GM03348 (cell line): ENCODE data around the gene WBP11.
A peak's percentile ranks its signal among the peaks of the same experiment; 100 is the strongest.
"Not testable (repeated sequence)": the region's sequence is repeated elsewhere in the genome, so short reads cannot be mapped to it uniquely, and the experiment has no call there.

ENCODE experiments used
- DNase-seq: peaks from one replicate; pipeline ENCODE4 v3.0.0; 2012; ENCODE audit warnings: low spot score

The WBP11 gene

GRCh38 chr12:14771651-14772137 is 31.6 kb downstream of the WBP11 start:
- DNase-seq = no peak

- peak; percentile 89 for DNase-seq
Measured at GRCh38 chr12:14770496-14771461, 32.5 kb downstream of the WBP11 start.

GRCh38 chr12:14769969-14770495 is 33.2 kb downstream of the WBP11 start:
- DNase-seq = peak; percentile 80

- DNase-seq = peak; percentile 21
Measured at GRCh38 chr12:14769466-14769968, 33.8 kb downstream of the WBP11 start.

- DNase-seq = peak; percentile 6
Measured at GRCh38 chr12:14768823-14769405, 34.4 kb downstream of the WBP11 start.

- no peak for DNase-seq
Measured at GRCh38 chr12:14767617-14768016, 35.7 kb downstream of the WBP11 start.

- DNase-seq = no peak
Measured at GRCh38 chr12:14766649-14767215, 36.5 kb downstream of the WBP11 start.

- not testable (repeated sequence) for DNase-seq
Measured at GRCh38 chr12:14766020-14766419, 37.3 kb downstream of the WBP11 start.

GRCh38 chr12:14765398-14765797 is 37.9 kb downstream of the WBP11 start:
- DNase-seq = no peak

GRCh38 chr12:14759711-14760280 is 43.5 kb downstream of the WBP11 start:
- DNase-seq = not testable (repeated sequence)

GRCh38 chr12:14756334-14757143 is 46.7 kb downstream of the WBP11 start:
- DNase-seq = no peak

GRCh38 chr12:14751986-14752385 is 51.3 kb downstream of the WBP11 start:
- DNase-seq = no peak

GRCh38 chr12:14743061-14743460 is 60.2 kb downstream of the WBP11 start:
- no peak for DNase-seq

- no peak for DNase-seq
Measured at GRCh38 chr12:14741942-14742341, 61.3 kb downstream of the WBP11 start.

- no peak for DNase-seq
Measured at GRCh38 chr12:14741153-14741552, 62.1 kb downstream of the WBP11 start.

GRCh38 chr12:14736441-14736840 is 66.8 kb downstream of the WBP11 start:
- not testable (repeated sequence) for DNase-seq
